Skeletal muscle tissue (tissue), 4 donors: ENCODE data around the gene LAGE3. TPM values are rescaled to one million over a fixed set of nuclear protein-coding genes. Genes with fewer than 3 reads are reported as not detected.
A peak's percentile ranks its signal among the peaks of the same experiment; 100 is the strongest.

Experiments used
- H3K27ac ChIP-seq: one replicate; pipeline ENCODE4 v1.7.0; 2013; ENCODE audit warnings: mild to moderate bottlenecking, low read depth, low read length, inconsistent platforms
- H3K27me3 ChIP-seq, 3 donors: one replicate each; pipeline ENCODE4 v1.7.0; 2013; ENCODE audit warnings: low read length in 3 of 3; ENCODE audit not compliant: control insufficient read depth in 3 of 3, insufficient read depth in 3 of 3
- H3K36me3 ChIP-seq, 3 donors: one replicate each; pipeline ENCODE4 v1.7.0; 2013; ENCODE audit warnings: low read length in 3 of 3; ENCODE audit not compliant: control insufficient read depth in 3 of 3, insufficient read depth in 3 of 3
- H3K4me1 ChIP-seq, 3 donors: one replicate each; pipeline ENCODE4 v1.7.0; 2013; ENCODE audit warnings: low read length in 3 of 3, mild to moderate bottlenecking in 3 of 3; ENCODE audit not compliant: control insufficient read depth in 3 of 3, insufficient read depth in 3 of 3
- H3K4me3 ChIP-seq, 3 donors: one replicate each; pipeline ENCODE4 v1.7.0; 2013; ENCODE audit warnings: low read length in 3 of 3
- H3K9ac ChIP-seq, 3 donors: one replicate each; pipeline ENCODE4 v1.7.0; 2013; ENCODE audit warnings: low read length in 3 of 3, mild to moderate bottlenecking in 3 of 3, moderate library complexity in 2 of 3, low read depth in 1 of 3
- H3K9me3 ChIP-seq, 3 donors: one replicate each; pipeline ENCODE4 v1.7.0; 2013; ENCODE audit warnings: low read length in 3 of 3; ENCODE audit not compliant: control insufficient read depth in 3 of 3
- total RNA-seq: library from RNA; depleted of rRNA; stranded (reverse); fragments of >200 nt; gene quantifications from one replicate; pipeline ENCODE4 v1.2.3, GENCODE V29; 2014
- donor health status: Osteomylitis.

The LAGE3 gene
- total RNA-seq, 1 donor from 2014 or later, result 12.0 TPM

DNA sequence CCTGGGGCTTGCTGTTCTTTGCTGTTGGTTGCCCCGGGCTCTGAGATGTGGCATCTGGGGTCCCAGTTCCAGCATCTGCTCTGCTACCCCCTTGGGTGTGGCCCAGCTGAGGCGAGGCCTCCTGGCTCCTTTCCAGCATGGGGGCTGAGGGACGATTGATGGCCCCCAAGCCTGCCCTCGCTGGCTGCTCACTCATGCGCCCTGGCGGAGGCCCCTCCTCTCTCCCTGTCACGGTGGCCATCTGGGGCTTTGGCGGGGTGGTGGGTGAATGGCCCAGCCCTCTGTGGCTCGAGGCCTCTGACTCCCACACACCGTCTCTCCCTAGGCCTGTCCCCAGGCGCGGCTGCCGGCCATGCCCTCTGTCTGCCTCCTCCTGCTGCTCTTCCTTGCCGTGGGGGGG, 19.2 kb downstream of the LAGE3 start:
- no peaks in the 10 kb centered on the region for H3K9me3 ChIP-seq
- no peak overlapping the region for H3K27ac ChIP-seq
- H3K27me3 ChIP-seq, result no peaks in the 10 kb centered on the region
- H3K9ac ChIP-seq, result peak overlapping the region in 1 of 3 donors; percentile 16
- H3K4me1 ChIP-seq, result peaks cover 0 to 8% (median 2%) of the 10 kb centered on the region in 3 donors
- no peaks in the 10 kb centered on the region for H3K36me3 ChIP-seq
- H3K4me3 ChIP-seq, result peak overlapping the region in 1 of 3 donors; percentile 13

DNA sequence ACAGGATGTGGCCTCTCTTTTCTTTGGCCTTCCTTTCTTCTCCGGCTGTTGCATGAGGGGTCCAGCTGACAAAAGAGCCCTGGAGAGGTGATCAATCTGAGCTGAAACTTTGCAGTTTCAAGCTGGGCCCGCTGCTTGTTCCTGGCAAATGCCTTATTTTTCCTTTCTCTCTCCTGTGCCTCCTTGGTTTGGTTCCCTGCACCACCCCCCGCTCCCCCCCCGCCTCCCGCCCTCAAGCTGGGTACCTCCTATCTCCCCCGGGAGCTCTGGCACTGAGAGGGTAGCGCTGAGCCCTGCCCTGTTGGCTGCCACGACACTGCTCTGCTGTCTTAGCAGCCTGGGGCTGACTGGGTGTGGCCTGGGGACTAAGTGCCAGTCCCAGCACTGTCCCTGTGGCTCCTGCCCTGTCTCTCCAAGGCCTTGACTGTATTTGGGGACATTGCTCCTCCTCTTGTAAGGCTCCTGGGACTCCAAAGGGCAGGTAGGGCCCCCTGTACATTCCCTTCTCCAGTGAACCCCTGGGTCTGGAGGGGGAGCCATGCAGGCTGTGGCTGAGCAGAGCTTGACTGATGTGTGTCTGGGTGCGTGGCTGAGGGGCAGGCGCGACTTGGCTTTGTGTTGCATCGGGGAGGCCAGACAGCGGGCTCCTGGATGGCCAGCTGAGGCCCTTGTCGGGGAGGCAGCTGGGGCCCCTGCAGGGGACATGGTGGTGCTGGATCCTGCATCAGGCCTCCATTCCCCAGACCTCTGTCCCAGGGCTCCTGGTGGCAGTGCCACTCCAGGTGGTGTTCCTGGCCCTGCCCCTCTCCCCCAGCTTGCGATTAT, 19.9 kb downstream of the LAGE3 start:
- peak overlapping the region; percentile 10 to 68 (median 38) for H3K9ac ChIP-seq
- peaks cover 0 to 8% (median 2%) of the 10 kb centered on the region in 3 donors for H3K4me1 ChIP-seq
- H3K27me3 ChIP-seq, result no peaks in the 10 kb centered on the region
- peak overlapping the region; percentile 48 to 67 (median 65) for H3K4me3 ChIP-seq
- H3K36me3 ChIP-seq, result no peaks in the 10 kb centered on the region
- H3K9me3 ChIP-seq, result no peaks in the 10 kb centered on the region
- H3K27ac ChIP-seq, result no peak overlapping the region

- H3K27ac ChIP-seq, result no peak within 1 kb of the TSS
Observed at GRCh38 chrX:154458116-154458953, 20.7 kb downstream of the LAGE3 start, which contains the start of gene PLXNA3. PLXNA3 (plus strand) TSS chrX:154458281; CDS start chrX:154460184, 1,903 bp downstream.

DNA sequence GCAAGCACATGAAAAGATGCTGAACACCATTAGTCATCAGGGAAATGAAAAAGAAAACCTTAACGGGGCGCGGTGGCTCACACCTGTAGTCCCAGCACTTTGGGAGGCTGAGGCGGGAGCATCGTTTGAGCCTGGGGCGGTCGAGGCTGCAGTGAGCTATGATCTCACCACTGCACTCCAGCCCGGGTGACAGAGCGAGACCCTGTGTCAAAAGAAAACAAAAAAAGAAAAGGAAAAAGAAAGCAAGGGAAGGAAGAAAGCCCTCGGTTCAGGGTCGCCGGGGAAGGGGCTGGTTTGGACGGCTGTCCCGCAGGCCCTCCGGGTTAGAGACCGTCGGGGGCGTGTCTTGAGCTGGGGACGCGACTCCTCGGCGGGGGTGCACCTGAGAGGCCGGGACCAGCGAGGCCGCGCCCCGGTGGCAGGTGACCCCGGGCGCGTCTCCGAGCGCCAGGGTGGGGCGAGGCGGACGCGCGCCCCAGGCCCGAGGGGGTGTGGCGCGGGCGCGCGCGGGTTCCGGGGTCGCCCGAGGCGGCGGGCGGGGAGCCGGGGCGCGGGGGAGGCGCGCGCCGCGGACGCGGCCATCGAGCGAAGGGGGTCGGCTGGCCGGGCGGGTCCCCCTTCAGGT, 21.5 kb downstream of the LAGE3 start:
- Histone ChIP-seq H3K9ac (peak overlapping the region in 1 of 3 donors; percentile 62), H3K27me3 (no peaks in the 10 kb centered on the region)

More at GRCh38 chrX:154458116-154458953, 20.7 kb downstream of the LAGE3 start, which contains the start of gene PLXNA3:
- no peaks in the 10 kb centered on the region for H3K9me3 ChIP-seq
- H3K4me3 ChIP-seq, result peak within 1 kb of the TSS; percentile 48 to 67 (median 65)
- H3K27me3 ChIP-seq, result no peaks in the 10 kb centered on the region
- peak within 1 kb of the TSS in 2 of 3 donors; percentile 38 to 68 for H3K9ac ChIP-seq
- H3K4me1 ChIP-seq, result peaks cover 0 to 8% (median 2%) of the 10 kb centered on the region in 3 donors
- H3K36me3 ChIP-seq, result no peaks in the 10 kb centered on the region

DNA sequence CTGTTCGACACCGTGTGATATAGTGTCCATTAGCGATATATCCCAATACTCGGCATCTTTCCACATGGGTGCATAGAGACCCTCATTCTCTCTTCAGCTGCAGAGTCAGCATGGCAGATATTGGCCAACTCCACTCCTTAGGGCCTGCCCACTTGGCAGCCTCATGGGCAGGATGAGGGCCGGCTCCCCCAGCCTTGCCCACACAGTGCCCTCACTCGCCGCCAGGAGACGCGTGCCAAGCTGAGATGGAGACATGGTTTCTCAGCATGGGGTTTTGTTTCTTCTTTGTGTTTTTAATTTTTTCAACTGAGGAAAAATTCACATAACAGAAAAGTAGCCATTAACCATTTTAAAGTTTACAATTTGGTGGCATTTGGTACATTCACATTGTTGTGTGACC, 26.3 kb downstream of the LAGE3 start:
- Histone ChIP-seq H3K4me1 (no peaks in the 10 kb centered on the region), H3K27me3 (no peaks in the 10 kb centered on the region), H3K4me3 (no peak overlapping the region)

More for the DNA sequence above, 21.5 kb downstream of the LAGE3 start:
- H3K4me3 ChIP-seq, result peak overlapping the region; percentile 38 to 56 (median 43)
- H3K27ac ChIP-seq, result no peak overlapping the region
- H3K4me1 ChIP-seq, result peaks cover 0 to 8% (median 2%) of the 10 kb centered on the region in 3 donors
- peaks cover 0 to 3% (median 1%) of the 10 kb centered on the region in 3 donors for H3K36me3 ChIP-seq
- H3K9me3 ChIP-seq, result no peaks in the 10 kb centered on the region

GRCh38 chrX:154450312-154450711, 28.8 kb downstream of the LAGE3 start:
- Histone ChIP-seq H3K36me3 (peaks cover 22 to 44% (median 30%) of the 10 kb centered on the region in 3 donors), H3K9me3 (no peaks in the 10 kb centered on the region), H3K4me1 (peaks cover 2 to 7% (median 5%) of the 10 kb centered on the region in 3 donors), H3K27ac (no peak overlapping the region), H3K27me3 (no peaks in the 10 kb centered on the region), H3K4me3 (no peak overlapping the region), H3K9ac (no peak overlapping the region)

More for the DNA sequence above, 26.3 kb downstream of the LAGE3 start:
- H3K27ac ChIP-seq, result no peak overlapping the region
- no peak overlapping the region for H3K9ac ChIP-seq
- H3K36me3 ChIP-seq, result peaks cover 14 to 29% (median 23%) of the 10 kb centered on the region in 3 donors
- no peaks in the 10 kb centered on the region for H3K9me3 ChIP-seq

- H3K27me3 ChIP-seq, result no peaks in the 10 kb centered on the region
- peaks cover 22 to 44% (median 30%) of the 10 kb centered on the region in 3 donors for H3K36me3 ChIP-seq
- H3K9me3 ChIP-seq, result no peaks in the 10 kb centered on the region
- no peak overlapping the region for H3K9ac ChIP-seq
- H3K4me3 ChIP-seq, result no peak overlapping the region
- H3K4me1 ChIP-seq, result peaks cover 9 to 14% (median 12%) of the 10 kb centered on the region in 3 donors
- no peak overlapping the region for H3K27ac ChIP-seq
Observed at GRCh38 chrX:154449618-154450017, 29.5 kb downstream of the LAGE3 start.

DNA sequence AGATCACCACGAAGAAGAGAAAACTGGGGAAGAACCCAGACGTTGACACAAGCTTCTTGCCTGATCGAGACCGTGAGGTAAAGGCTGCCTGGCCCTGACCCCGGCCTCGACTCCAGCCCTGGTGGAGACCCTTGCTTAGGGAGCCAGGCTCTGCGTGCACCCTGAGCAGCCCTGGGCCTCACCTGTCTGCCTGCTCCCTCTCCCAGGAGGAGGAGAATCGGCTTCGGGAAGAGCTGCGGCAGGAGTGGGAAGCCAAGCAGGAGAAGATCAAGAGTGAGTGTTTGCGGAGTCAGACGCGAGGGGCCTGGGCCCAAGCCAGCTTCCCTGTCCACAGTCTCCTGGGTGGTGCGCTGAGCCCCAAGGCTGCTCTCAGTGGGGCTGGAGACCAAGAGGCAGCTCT, 30.6 kb downstream of the LAGE3 start:
- no peak overlapping the region for H3K9ac ChIP-seq
- peaks cover 22 to 44% (median 30%) of the 10 kb centered on the region in 3 donors for H3K36me3 ChIP-seq
- H3K4me3 ChIP-seq, result no peak overlapping the region
- H3K27ac ChIP-seq, result no peak overlapping the region
- no peaks in the 10 kb centered on the region for H3K9me3 ChIP-seq
- peaks cover 13 to 19% (median 15%) of the 10 kb centered on the region in 3 donors for H3K4me1 ChIP-seq
- no peaks in the 10 kb centered on the region for H3K27me3 ChIP-seq

DNA sequence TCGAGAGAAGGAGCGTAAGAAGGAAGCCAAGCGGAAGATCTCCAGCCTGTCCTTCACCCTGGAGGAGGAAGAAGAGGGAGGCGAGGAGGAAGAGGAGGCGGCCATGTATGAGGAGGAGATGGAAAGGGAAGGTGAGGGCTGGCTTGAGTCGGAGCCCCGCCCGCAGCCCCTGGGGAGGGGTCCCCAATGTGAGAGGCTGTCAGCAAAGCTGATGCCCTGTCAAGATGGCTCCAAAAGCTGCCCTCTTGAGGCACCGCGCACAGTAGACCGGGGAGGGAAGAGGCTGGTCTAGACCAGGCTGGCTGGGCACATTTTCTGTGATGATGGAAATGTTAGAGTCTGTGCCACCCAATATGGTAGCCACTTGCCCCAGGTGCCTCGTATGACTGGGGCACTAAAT, 32.7 kb downstream of the LAGE3 start:
- Histone ChIP-seq H3K36me3 (peaks cover 30 to 47% (median 35%) of the 10 kb centered on the region in 3 donors), H3K4me3 (no peak overlapping the region)

More for the DNA sequence above, 32.7 kb downstream of the LAGE3 start:
- H3K27ac ChIP-seq, result no peak overlapping the region
- H3K27me3 ChIP-seq, result no peaks in the 10 kb centered on the region
- H3K9ac ChIP-seq, result peak overlapping the region in 1 of 3 donors; percentile 3
- H3K4me1 ChIP-seq, result peaks cover 16 to 24% (median 16%) of the 10 kb centered on the region in 3 donors
- H3K9me3 ChIP-seq, result no peaks in the 10 kb centered on the region
